HCT116 (cell line): ENCODE data around the gene PPP2R5D. TPM values are rescaled to one million over a fixed set of nuclear protein-coding genes. Genes with fewer than 3 reads are reported as not detected.

Source experiments
- ATAC-seq: fragments of 200-7000 bp; cut with Tn5 transposase; 2 replicates; pipeline ENCODE4 v1.9.1; 2020; ENCODE audit warnings: mild to moderate bottlenecking, moderate library complexity
- BruUV-seq: library from RNA; stranded (reverse); fragments of 400-500 nt; replicated peaks from 2 replicates; lab custom pipeline; 2021; lab: Mats Ljungman, UMichigan
- CTCF ChIA-PET: fragments of 300-600 bp; sonication (Branson Sonifier 250); formaldehyde crosslinking; loops from one replicate; lab custom pipeline; 2021; ENCODE audit warnings: antibody characterized with exemption; lab: Charles Lee
- POLR2A ChIA-PET: fragments of 300-600, 350-600 bp; sonication (Branson Sonifier 250); formaldehyde crosslinking; loops from one replicate; lab custom pipeline; 2021; ENCODE audit warnings: antibody characterized with exemption; lab: Charles Lee
- RAD21 ChIA-PET, 2 experiments: fragments of 300-600 bp; sonication (Branson Sonifier 250); formaldehyde crosslinking; loops; one replicate each; lab custom pipeline; 2023; ENCODE audit warnings: low total read pairs in 2 of 2; ENCODE audit not compliant: uncharacterized antibody in 2 of 2, unreplicated experiment in 2 of 2, low non-redundant PET in 1 of 2; lab: Charles Lee
- DNase-seq: peaks from one replicate; pipeline ENCODE4 v3.0.0-alpha.2; 2010; ENCODE audit warnings: low read depth, low spot score
- H2AFZ ChIP-seq: fragments of 200-600 bp; shearing (Covaris generic), sonication (generic); 2 replicates; pipeline ENCODE4 v1.6.1; 2017; ENCODE audit warnings: low read depth, mixed run types, mixed read lengths, antibody characterized with exemption, low read length; ENCODE audit not compliant: poor library complexity, severe bottlenecking
- H3K27ac ChIP-seq: 2 replicates; pipeline ENCODE4 v1.5.1; 2012; ENCODE audit warnings: low read depth, low read length
- H3K27me3 ChIP-seq: fragments of 200-600 bp; sonication (generic); 2 replicates; pipeline ENCODE4 v1.6.1; 2016; ENCODE audit warnings: mixed run types, low read length, mixed read lengths; ENCODE audit not compliant: insufficient read depth
- H3K36me3 ChIP-seq, 2 experiments: fragments of 200-500 bp in 1 of 2; fragments of 200-600 bp in 1 of 2; sonication (Bioruptor generic) in 1 of 2; sonication (generic) in 1 of 2; 2 replicates each; pipeline versions ENCODE4 v1.5.1 to v1.6.1; 2014 to 2016; ENCODE audit warnings: low read length in 2 of 2, inconsistent platforms in 1 of 2, mixed read lengths in 1 of 2, mixed run types in 1 of 2; ENCODE audit not compliant: insufficient read depth in 2 of 2, control insufficient read depth in 1 of 2
- H3K4me1 ChIP-seq, 2 experiments: fragments of 200-600 bp in 1 of 2; sonication (generic) in 1 of 2; 2 replicates each; pipeline versions ENCODE4 v1.5.1 to v1.6.1; 2012 to 2017; ENCODE audit warnings: low read length in 2 of 2, inconsistent platforms in 1 of 2, mild to moderate bottlenecking in 1 of 2, mixed read lengths in 1 of 2, mixed run types in 1 of 2, moderate library complexity in 1 of 2; ENCODE audit not compliant: insufficient read depth in 2 of 2, control insufficient read depth in 1 of 2
- H3K4me2 ChIP-seq: fragments of 200-600 bp; sonication (generic); 2 replicates; pipeline ENCODE4 v1.6.1; 2017; ENCODE audit warnings: mixed run types, low read length, mixed read lengths
- H3K4me3 ChIP-seq, 2 experiments: fragments of 200-600 bp in 1 of 2; sonication (generic) in 1 of 2; replicated peaks in 1 of 2; 2 replicates each; pipeline ENCODE4 v1.5.1; 2011 to 2016; ENCODE audit warnings: low read length in 2 of 2, control low read depth in 1 of 2, low read depth in 1 of 2, mild to moderate bottlenecking in 1 of 2, mixed read lengths in 1 of 2, mixed run types in 1 of 2
- H3K79me2 ChIP-seq: fragments of 200-600 bp; sonication (generic); 2 replicates; pipeline ENCODE4 v1.6.1; 2017; ENCODE audit warnings: mild to moderate bottlenecking, mixed run types, low read length, moderate library complexity, mixed read lengths; ENCODE audit not compliant: insufficient read depth
- H3K9ac ChIP-seq: fragments of 200-600 bp; sonication (generic); 2 replicates; pipeline ENCODE4 v1.6.1; 2016; ENCODE audit warnings: low read length, mixed read lengths
- H3K9me2 ChIP-seq: fragments of 200-600 bp; sonication (generic), shearing (Covaris generic); 2 replicates; pipeline ENCODE4 v1.6.1; 2017; ENCODE audit warnings: mixed run types, mild to moderate bottlenecking, moderate library complexity; ENCODE audit not compliant: insufficient read depth
- H3K9me3 ChIP-seq, 2 experiments: fragments of 200-500 bp in 1 of 2; fragments of 200-600 bp in 1 of 2; sonication (Bioruptor generic) in 1 of 2; sonication (generic) in 1 of 2; 2 replicates each; pipeline ENCODE4 v1.6.1; 2014 to 2017; ENCODE audit warnings: low read length in 2 of 2, mixed read lengths in 2 of 2, inconsistent platforms in 1 of 2, low read depth in 1 of 2, mild to moderate bottlenecking in 1 of 2, mixed run types in 1 of 2, moderate library complexity in 1 of 2; ENCODE audit not compliant: control insufficient read depth in 1 of 2, insufficient read depth in 1 of 2
- H4K20me1 ChIP-seq: fragments of 200-600 bp; sonication (generic), shearing (Covaris generic); 2 replicates; pipeline ENCODE4 v1.6.1; 2017; ENCODE audit warnings: mixed run types, mild to moderate bottlenecking, moderate library complexity; ENCODE audit not compliant: insufficient read depth
- CBX3 ChIP-seq: IDR thresholded peaks from 2 replicates; pipeline ENCODE4 v1.6.1; 2012; ENCODE audit warnings: low read depth
- CEBPB ChIP-seq: IDR thresholded peaks from 2 replicates; pipeline ENCODE4 v1.6.1; 2012; ENCODE audit warnings: low read depth
- ELF1 ChIP-seq: IDR thresholded peaks from 2 replicates; pipeline ENCODE4 v1.6.1; 2012; ENCODE audit warnings: low read depth, borderline replicate concordance
- EZH2 ChIP-seq: fragments of 200-600 bp; sonication (generic); IDR thresholded peaks from 2 replicates; pipeline ENCODE4 v1.6.1; 2017; ENCODE audit warnings: antibody characterized with exemption, mixed run types
- FOSL1 ChIP-seq: IDR thresholded peaks from 2 replicates; pipeline ENCODE4 v1.6.1; 2012; ENCODE audit warnings: low read depth
- JUND ChIP-seq: IDR thresholded peaks from 2 replicates; pipeline ENCODE4 v1.6.1; 2012
- POLR2A ChIP-seq: IDR thresholded peaks from 2 replicates; pipeline ENCODE4 v1.7.0; 2011; ENCODE audit warnings: borderline replicate concordance; ENCODE audit not compliant: insufficient read depth, insufficient read length; ENCODE audit errors: extremely low read depth
- POLR2AphosphoS5 ChIP-seq: IDR thresholded peaks from 2 replicates; pipeline ENCODE4 v1.6.1; 2011; ENCODE audit warnings: mild to moderate bottlenecking, low read depth, low read length, moderate library complexity
- SIN3A ChIP-seq: IDR thresholded peaks from 2 replicates; pipeline ENCODE4 v1.6.1; 2012; ENCODE audit warnings: low read depth
- SP1 ChIP-seq: IDR thresholded peaks from 2 replicates; pipeline ENCODE4 v1.6.1; 2012; ENCODE audit warnings: low read depth
- SRF ChIP-seq: IDR thresholded peaks from 2 replicates; pipeline ENCODE4 v1.6.1; 2012; ENCODE audit warnings: low read depth
- TCF7L2 ChIP-seq: IDR thresholded peaks from 2 replicates; pipeline ENCODE4 v1.7.0; 2011; ENCODE audit warnings: borderline replicate concordance, inconsistent platforms; ENCODE audit not compliant: insufficient read depth, insufficient read length; ENCODE audit errors: extremely low read depth
- ZFX ChIP-seq: fragments of 450-650 bp; IDR thresholded peaks from 2 replicates; pipeline ENCODE4 v1.6.1; 2017
- intact Hi-C: fragments of 100-400 bp; cut with micrococcal nuclease; formaldehyde crosslinking; loops from 2 replicates; pipeline ENCODE4 v1.10.0; 2022
- total RNA-seq: library from RNA; stranded (reverse); gene quantifications from one replicate; pipeline ENCODE4 v1.2.1, GENCODE V29; 2021; ENCODE audit not compliant: unreplicated experiment
- TF ChIP-seq, protein P1 (sequence below): IDR thresholded peaks from 2 replicates; pipeline ENCODE4 v1.6.1; 2012; ENCODE audit warnings: low read depth
- TF ChIP-seq, protein P2 (sequence below): IDR thresholded peaks from 2 replicates; pipeline ENCODE4 v1.6.1; 2011; ENCODE audit warnings: mild to moderate bottlenecking, low read length, moderate library complexity; ENCODE audit not compliant: insufficient replicate concordance; ENCODE audit errors: extremely low read depth
- TF ChIP-seq, protein P3 (sequence below): IDR thresholded peaks from 2 replicates; pipeline ENCODE4 v1.6.1; 2012
- TF ChIP-seq, protein P4 (sequence below): IDR thresholded peaks from 2 replicates; pipeline ENCODE4 v1.6.1; 2012

The PPP2R5D gene
- total RNA-seq, 1 experiment from 2014 or later: 49.6 TPM

DNA sequence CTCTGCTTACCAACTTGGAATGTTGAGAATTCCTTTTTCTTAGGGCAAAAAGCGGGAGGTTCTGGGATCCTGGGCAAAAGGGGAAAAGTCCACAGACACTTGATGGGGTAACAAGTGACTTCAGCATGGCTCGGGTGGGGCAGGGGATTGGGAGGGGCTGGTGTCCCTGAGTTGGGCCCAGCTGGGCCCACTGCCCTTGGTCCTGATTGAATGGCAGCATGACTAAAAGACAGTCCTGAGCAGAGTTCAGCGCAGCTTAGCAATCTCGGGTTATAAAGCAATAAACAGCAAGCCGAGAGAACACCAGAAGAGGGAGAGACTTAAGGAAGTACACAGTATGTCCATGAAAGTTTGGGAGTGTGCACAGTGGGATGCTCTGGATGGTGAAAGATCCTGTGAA, 5.6 kb downstream of the PPP2R5D start:
- Histone ChIP-seq H3K9me2 (no peaks in the 10 kb centered on the region), H3K9ac (no peak overlapping the region), H3K27me3 (no peaks in the 10 kb centered on the region), H2AFZ (no peak overlapping the region), H3K4me1 (peaks cover 6 to 12% of the 10 kb centered on the region in 2 experiments; a peak in 3 of 4 replicates), H3K27ac (no peak overlapping the region), H3K36me3 (peaks cover 5 to 13% of the 10 kb centered on the region in 2 experiments; a peak in 3 of 4 replicates), H3K9me3 (no peaks in the 10 kb centered on the region), H3K4me2 (no peak overlapping the region), H3K4me3 (no peak overlapping the region), H3K79me2 (peaks cover 33% of the 10 kb centered on the region), H4K20me1 (no peaks in the 10 kb centered on the region)
- DNase-seq (no peak), ATAC-seq (no peak)
- TF ChIP-seq ZFX: no peak
- no peak for TF ChIP-seq POLR2AphosphoS5
- TF ChIP-seq, protein P1, sequence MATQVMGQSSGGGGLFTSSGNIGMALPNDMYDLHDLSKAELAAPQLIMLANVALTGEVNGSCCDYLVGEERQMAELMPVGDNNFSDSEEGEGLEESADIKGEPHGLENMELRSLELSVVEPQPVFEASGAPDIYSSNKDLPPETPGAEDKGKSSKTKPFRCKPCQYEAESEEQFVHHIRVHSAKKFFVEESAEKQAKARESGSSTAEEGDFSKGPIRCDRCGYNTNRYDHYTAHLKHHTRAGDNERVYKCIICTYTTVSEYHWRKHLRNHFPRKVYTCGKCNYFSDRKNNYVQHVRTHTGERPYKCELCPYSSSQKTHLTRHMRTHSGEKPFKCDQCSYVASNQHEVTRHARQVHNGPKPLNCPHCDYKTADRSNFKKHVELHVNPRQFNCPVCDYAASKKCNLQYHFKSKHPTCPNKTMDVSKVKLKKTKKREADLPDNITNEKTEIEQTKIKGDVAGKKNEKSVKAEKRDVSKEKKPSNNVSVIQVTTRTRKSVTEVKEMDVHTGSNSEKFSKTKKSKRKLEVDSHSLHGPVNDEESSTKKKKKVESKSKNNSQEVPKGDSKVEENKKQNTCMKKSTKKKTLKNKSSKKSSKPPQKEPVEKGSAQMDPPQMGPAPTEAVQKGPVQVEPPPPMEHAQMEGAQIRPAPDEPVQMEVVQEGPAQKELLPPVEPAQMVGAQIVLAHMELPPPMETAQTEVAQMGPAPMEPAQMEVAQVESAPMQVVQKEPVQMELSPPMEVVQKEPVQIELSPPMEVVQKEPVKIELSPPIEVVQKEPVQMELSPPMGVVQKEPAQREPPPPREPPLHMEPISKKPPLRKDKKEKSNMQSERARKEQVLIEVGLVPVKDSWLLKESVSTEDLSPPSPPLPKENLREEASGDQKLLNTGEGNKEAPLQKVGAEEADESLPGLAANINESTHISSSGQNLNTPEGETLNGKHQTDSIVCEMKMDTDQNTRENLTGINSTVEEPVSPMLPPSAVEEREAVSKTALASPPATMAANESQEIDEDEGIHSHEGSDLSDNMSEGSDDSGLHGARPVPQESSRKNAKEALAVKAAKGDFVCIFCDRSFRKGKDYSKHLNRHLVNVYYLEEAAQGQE: no peak
- no peak for TF ChIP-seq CBX3
- no peak for TF ChIP-seq TCF7L2
- TF ChIP-seq ELF1: no peak
- no peak for TF ChIP-seq JUND
- TF ChIP-seq FOSL1: no peak
- TF ChIP-seq CEBPB: no peak
- TF ChIP-seq SP1: no peak
- no peak for TF ChIP-seq EZH2
- TF ChIP-seq, protein P2, sequence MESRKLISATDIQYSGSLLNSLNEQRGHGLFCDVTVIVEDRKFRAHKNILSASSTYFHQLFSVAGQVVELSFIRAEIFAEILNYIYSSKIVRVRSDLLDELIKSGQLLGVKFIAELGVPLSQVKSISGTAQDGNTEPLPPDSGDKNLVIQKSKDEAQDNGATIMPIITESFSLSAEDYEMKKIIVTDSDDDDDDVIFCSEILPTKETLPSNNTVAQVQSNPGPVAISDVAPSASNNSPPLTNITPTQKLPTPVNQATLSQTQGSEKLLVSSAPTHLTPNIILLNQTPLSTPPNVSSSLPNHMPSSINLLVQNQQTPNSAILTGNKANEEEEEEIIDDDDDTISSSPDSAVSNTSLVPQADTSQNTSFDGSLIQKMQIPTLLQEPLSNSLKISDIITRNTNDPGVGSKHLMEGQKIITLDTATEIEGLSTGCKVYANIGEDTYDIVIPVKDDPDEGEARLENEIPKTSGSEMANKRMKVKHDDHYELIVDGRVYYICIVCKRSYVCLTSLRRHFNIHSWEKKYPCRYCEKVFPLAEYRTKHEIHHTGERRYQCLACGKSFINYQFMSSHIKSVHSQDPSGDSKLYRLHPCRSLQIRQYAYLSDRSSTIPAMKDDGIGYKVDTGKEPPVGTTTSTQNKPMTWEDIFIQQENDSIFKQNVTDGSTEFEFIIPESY: no peak
- TF ChIP-seq SIN3A: no peak
- TF ChIP-seq, protein P3, sequence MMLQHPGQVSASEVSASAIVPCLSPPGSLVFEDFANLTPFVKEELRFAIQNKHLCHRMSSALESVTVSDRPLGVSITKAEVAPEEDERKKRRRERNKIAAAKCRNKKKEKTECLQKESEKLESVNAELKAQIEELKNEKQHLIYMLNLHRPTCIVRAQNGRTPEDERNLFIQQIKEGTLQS: no peak
- no peak for TF ChIP-seq SRF
- no peak for TF ChIP-seq POLR2A
- TF ChIP-seq, protein P4, sequence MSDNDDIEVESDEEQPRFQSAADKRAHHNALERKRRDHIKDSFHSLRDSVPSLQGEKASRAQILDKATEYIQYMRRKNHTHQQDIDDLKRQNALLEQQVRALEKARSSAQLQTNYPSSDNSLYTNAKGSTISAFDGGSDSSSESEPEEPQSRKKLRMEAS: no peak
- intact Hi-C loops: no loop called here
- ChIA-PET POLR2A (no interaction called here), CTCF (no interaction called here), RAD21 (no interaction called here)
- no TSS peak for BruUV-seq
